GM23338 (cell line): Measurements from ENCODE around the gene WWP2. TPM values are rescaled to one million over a fixed set of nuclear protein-coding genes. Genes with fewer than 3 reads are reported as not detected.
"Not testable (repeated sequence)": the region's sequence is repeated elsewhere in the genome, so short reads cannot be mapped to it uniquely, and the experiment has no call there.

ENCODE experiments used
- ATAC-seq: fragments of 200-7000 bp; cut with Tn5 transposase; 3 replicates; pipeline ENCODE4 v1.9.1; 2020
- DNase-seq: peaks from one replicate; pipeline ENCODE4 v3.0.0-alpha.2; 2015; ENCODE audit warnings: low spot score
- H2AFZ ChIP-seq: fragments of 200-600 bp; sonication (generic); 2 replicates; pipeline ENCODE4 v1.8.0; 2016; ENCODE audit warnings: antibody characterized with exemption, mild to moderate bottlenecking, moderate library complexity
- H3F3A ChIP-seq: fragments of 200-600 bp; sonication (generic); replicated peaks from 2 replicates; pipeline ENCODE4 v1.8.0; 2017; ENCODE audit warnings: antibody characterized with exemption, mixed run types, low read depth
- H3K27ac ChIP-seq: fragments of 200-600 bp; sonication (generic); 2 replicates; pipeline ENCODE4 v1.6.1; 2016; ENCODE audit warnings: low read depth
- H3K27me3 ChIP-seq: fragments of 200-600 bp; sonication (generic); 2 replicates; pipeline ENCODE4 v1.8.0; 2016; ENCODE audit warnings: mild to moderate bottlenecking, mixed run types, moderate library complexity; ENCODE audit not compliant: insufficient read depth
- H3K36me3 ChIP-seq: fragments of 200-600 bp; sonication (generic); 2 replicates; pipeline ENCODE4 v1.8.0; 2016; ENCODE audit warnings: mild to moderate bottlenecking; ENCODE audit not compliant: insufficient read depth
- H3K4me1 ChIP-seq: fragments of 200-600 bp; sonication (generic); 2 replicates; pipeline ENCODE4 v1.8.0; 2016; ENCODE audit warnings: mild to moderate bottlenecking, moderate library complexity; ENCODE audit not compliant: insufficient read depth
- H3K4me2 ChIP-seq: fragments of 200-600 bp; sonication (generic); 2 replicates; pipeline ENCODE4 v1.7.1; 2017; ENCODE audit warnings: mixed run types
- H3K4me3 ChIP-seq: fragments of 200-600 bp; sonication (generic); 2 replicates; pipeline ENCODE4 v1.6.1; 2016; ENCODE audit warnings: mixed run types
- H3K79me2 ChIP-seq: fragments of 200-600 bp; sonication (generic); replicated peaks from 2 replicates; pipeline ENCODE4 v1.8.0; 2017; ENCODE audit warnings: mild to moderate bottlenecking; ENCODE audit not compliant: insufficient read depth
- H3K9me2 ChIP-seq: fragments of 200-600 bp; sonication (generic); 2 replicates; pipeline ENCODE4 v1.8.0; 2017; ENCODE audit not compliant: insufficient read depth
- H4K20me1 ChIP-seq: fragments of 200-600 bp; sonication (generic); replicated peaks from 2 replicates; pipeline ENCODE4 v1.8.0; 2017; ENCODE audit warnings: mild to moderate bottlenecking; ENCODE audit not compliant: insufficient read depth
- H3K27ac Mint-ChIP-seq: 2 replicates; pipeline ENCODE4 v1.8.0; 2020; ENCODE audit warnings: inconsistent platforms, mild to moderate bottlenecking, moderate library complexity, mixed read lengths
- H3K27me3 Mint-ChIP-seq: 3 replicates; pipeline ENCODE4 v1.8.0; 2022; ENCODE audit warnings: low read depth, mild to moderate bottlenecking, moderate library complexity, mixed read lengths, inconsistent platforms; ENCODE audit not compliant: insufficient read depth, poor library complexity
- H3K36me3 Mint-ChIP-seq: 3 replicates; pipeline ENCODE4 v1.8.0; 2021; ENCODE audit warnings: low read depth, mild to moderate bottlenecking, inconsistent platforms, moderate library complexity, mixed read lengths
- H3K4me1 Mint-ChIP-seq: 3 replicates; pipeline ENCODE4 v1.8.0; 2020; ENCODE audit warnings: mild to moderate bottlenecking, inconsistent platforms, mixed read lengths
- H3K4me3 Mint-ChIP-seq: 3 replicates; pipeline ENCODE4 v1.8.0; 2021; ENCODE audit warnings: moderate library complexity, mild to moderate bottlenecking, inconsistent platforms, mixed read lengths
- H3K9me3 Mint-ChIP-seq: 3 replicates; pipeline ENCODE4 v1.8.0; 2020; ENCODE audit warnings: moderate library complexity, mild to moderate bottlenecking, inconsistent platforms, mixed read lengths
- CREB1 ChIP-seq: fragments of 250-450 bp; sonication (Bioruptor Pico); IDR thresholded peaks from 2 replicates; pipeline ENCODE4 v1.5.0; 2020; ENCODE audit warnings: low read depth, mild to moderate bottlenecking, moderate library complexity
- EZH2 ChIP-seq: fragments of 200-600 bp; sonication (generic); IDR thresholded peaks from one replicate; pipeline ENCODE4 v1.8.0; 2017; ENCODE audit warnings: antibody characterized with exemption, mild to moderate bottlenecking, low read depth; ENCODE audit not compliant: unreplicated experiment
- EZH2phosphoT487 ChIP-seq: fragments of 200-600 bp; sonication (generic); IDR thresholded peaks from one replicate; pipeline ENCODE4 v1.8.1; 2018; ENCODE audit warnings: antibody characterized with exemption; ENCODE audit not compliant: unreplicated experiment
- JUNB ChIP-seq: IDR thresholded peaks from one replicate; pipeline ENCODE4 v1.6.1; 2016; ENCODE audit warnings: antibody characterized with exemption; ENCODE audit not compliant: unreplicated experiment
- NANOG ChIP-seq: IDR thresholded peaks from 2 replicates; pipeline ENCODE4 v1.6.1; 2016; ENCODE audit warnings: antibody characterized with exemption, borderline replicate concordance
- STAT1 ChIP-seq: IDR thresholded peaks from one replicate; pipeline ENCODE4 v1.6.1; 2016; ENCODE audit warnings: antibody characterized with exemption; ENCODE audit not compliant: unreplicated experiment
- ZNF114 ChIP-seq: fragments of 250-450 bp; sonication (Bioruptor Pico); IDR thresholded peaks from 2 replicates; pipeline ENCODE4 v1.5.0; 2020; ENCODE audit warnings: mild to moderate bottlenecking, moderate library complexity
- ZNF462 ChIP-seq: fragments of 250-450 bp; sonication (Bioruptor Pico); IDR thresholded peaks from 2 replicates; pipeline ENCODE4 v1.5.0; 2020; ENCODE audit warnings: mild to moderate bottlenecking, moderate library complexity
- polyA plus RNA-seq: library from polyadenylated mRNA; unstranded; fragments of >200 nt; fragmentation: Nextera tagmentation; extraction: Ambion mirVana; gene quantifications from 2 replicates; pipeline ENCODE4 v1.2.1, GENCODE V29; 2016
- total RNA-seq: library from RNA; depleted of rRNA; stranded (reverse); fragments of >200 nt; shearing (Covaris generic); gene quantifications from 2 replicates; pipeline ENCODE4 v1.2.3, GENCODE V29; 2014
- TF ChIP-seq, protein P1 (sequence below), 2 experiments: fragments of 200-600 bp in 1 of 2; sonication (generic) in 1 of 2; conservative IDR thresholded peaks; 2 replicates each; pipeline versions ENCODE4 v1.5.1 to v1.6.1; 2016 to 2017; ENCODE audit warnings: antibody characterized with exemption in 2 of 2, low read depth in 2 of 2, mild to moderate bottlenecking in 2 of 2, moderate library complexity in 1 of 2
- TF ChIP-seq, protein P2 (sequence below): IDR thresholded peaks from 2 replicates; pipeline ENCODE4 v1.6.1; 2016; ENCODE audit warnings: antibody characterized with exemption

The WWP2 gene
- total and polyA plus RNA-seq, 2 experiments from 2014 or later = 12.3 to 35.5 TPM

- TF ChIP-seq EZH2phosphoT487 (no peak), CREB1 (no peak), JUNB (no peak), EZH2 (no peak), STAT1 (no peak)
- TF ChIP-seq, protein P1, sequence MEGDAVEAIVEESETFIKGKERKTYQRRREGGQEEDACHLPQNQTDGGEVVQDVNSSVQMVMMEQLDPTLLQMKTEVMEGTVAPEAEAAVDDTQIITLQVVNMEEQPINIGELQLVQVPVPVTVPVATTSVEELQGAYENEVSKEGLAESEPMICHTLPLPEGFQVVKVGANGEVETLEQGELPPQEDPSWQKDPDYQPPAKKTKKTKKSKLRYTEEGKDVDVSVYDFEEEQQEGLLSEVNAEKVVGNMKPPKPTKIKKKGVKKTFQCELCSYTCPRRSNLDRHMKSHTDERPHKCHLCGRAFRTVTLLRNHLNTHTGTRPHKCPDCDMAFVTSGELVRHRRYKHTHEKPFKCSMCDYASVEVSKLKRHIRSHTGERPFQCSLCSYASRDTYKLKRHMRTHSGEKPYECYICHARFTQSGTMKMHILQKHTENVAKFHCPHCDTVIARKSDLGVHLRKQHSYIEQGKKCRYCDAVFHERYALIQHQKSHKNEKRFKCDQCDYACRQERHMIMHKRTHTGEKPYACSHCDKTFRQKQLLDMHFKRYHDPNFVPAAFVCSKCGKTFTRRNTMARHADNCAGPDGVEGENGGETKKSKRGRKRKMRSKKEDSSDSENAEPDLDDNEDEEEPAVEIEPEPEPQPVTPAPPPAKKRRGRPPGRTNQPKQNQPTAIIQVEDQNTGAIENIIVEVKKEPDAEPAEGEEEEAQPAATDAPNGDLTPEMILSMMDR (conservative IDR thresholded peaks at IDR 0.05; ENCODE audit: low read depth in 2 of 2) = no peak
- TF ChIP-seq, protein P2, sequence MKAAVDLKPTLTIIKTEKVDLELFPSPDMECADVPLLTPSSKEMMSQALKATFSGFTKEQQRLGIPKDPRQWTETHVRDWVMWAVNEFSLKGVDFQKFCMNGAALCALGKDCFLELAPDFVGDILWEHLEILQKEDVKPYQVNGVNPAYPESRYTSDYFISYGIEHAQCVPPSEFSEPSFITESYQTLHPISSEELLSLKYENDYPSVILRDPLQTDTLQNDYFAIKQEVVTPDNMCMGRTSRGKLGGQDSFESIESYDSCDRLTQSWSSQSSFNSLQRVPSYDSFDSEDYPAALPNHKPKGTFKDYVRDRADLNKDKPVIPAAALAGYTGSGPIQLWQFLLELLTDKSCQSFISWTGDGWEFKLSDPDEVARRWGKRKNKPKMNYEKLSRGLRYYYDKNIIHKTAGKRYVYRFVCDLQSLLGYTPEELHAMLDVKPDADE = no peak
Measured at GRCh38 chr16:69804297-69804696, 42.2 kb downstream of the WWP2 start (continued).

DNA sequence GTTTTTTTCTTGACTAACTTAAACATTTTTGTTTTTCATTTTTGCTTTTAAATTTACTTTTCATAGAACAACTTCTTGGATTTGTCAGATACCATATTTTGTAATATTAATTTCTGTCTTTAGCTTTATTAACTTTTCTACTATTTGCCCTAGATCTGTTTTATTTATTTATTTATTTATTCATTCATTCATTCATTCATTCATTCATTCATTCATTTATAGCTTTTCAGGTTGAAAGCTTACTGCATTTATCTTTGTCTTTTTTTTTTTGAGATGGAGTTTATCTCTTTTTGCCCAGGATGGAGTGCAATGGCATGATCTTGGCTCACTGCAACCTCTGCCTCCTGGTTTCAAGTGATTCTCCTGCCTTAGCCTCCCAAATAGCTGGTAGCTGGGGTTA is 44.6 kb downstream of the WWP2 start:
- H3K4me3 ChIP-seq, H3K27ac Mint-ChIP-seq, H4K20me1 ChIP-seq, H3K4me1 ChIP-seq, H3K36me3 ChIP-seq, H3K27me3 Mint-ChIP-seq, H3K27me3 ChIP-seq, H3K4me1 Mint-ChIP-seq, H3F3A ChIP-seq, H3K79me2 ChIP-seq, H3K9me2 ChIP-seq, H3K4me2 ChIP-seq, H2AFZ ChIP-seq, DNase-seq, H3K36me3 Mint-ChIP-seq, H3K27ac ChIP-seq, H3K4me3 Mint-ChIP-seq, ATAC-seq, H3K9me3 Mint-ChIP-seq: not testable (repeated sequence)

- H3K4me2 ChIP-seq = no peak overlapping the region
- peak overlapping the region; percentile 36; the same call in 1 of the 2 replicates for H3K27ac Mint-ChIP-seq
- TF ChIP-seq ZNF462 (CRISPR knock-in tag) = no peak
- TF ChIP-seq ZNF114 (CRISPR knock-in tag) = no peak
- no peak for TF ChIP-seq NANOG
Measured at GRCh38 chr16:69812688-69813014, 50.5 kb downstream of the WWP2 start.

More at GRCh38 chr16:69812688-69813014, 50.5 kb downstream of the WWP2 start:
- Mint-ChIP-seq H3K9me3 (no peaks in the 10 kb centered on the region; the same call in 2 of the 3 replicates), H3K4me1 (no peaks in the 10 kb centered on the region), H3K4me3 (no peak overlapping the region), H3K27me3 (peaks cover 7% of the 10 kb centered on the region), H3K36me3 (peaks cover 3% of the 10 kb centered on the region; the same call in 2 of the 3 replicates)
- Histone ChIP-seq H3K36me3 (no peaks in the 10 kb centered on the region), H3K79me2 (no peaks in the 10 kb centered on the region; the same call in 1 of the 2 replicates), H3K27ac (peak overlapping the region; percentile 26; the same call in 1 of the 2 replicates), H3K4me3 (no peak overlapping the region), H4K20me1 (no peaks in the 10 kb centered on the region), H3F3A (no peaks in the 10 kb centered on the region), H3K27me3 (no peaks in the 10 kb centered on the region), H3K4me1 (no peaks in the 10 kb centered on the region), H3K9me2 (no peaks in the 10 kb centered on the region), H2AFZ (no peak overlapping the region)
- DNase-seq (no peak), ATAC-seq (no peak)
